Dermis microvascular lymphatic vessel endothelial cell (primary cell): Measurements from ENCODE around the gene HSD3B2. TPM values are rescaled to one million over a fixed set of nuclear protein-coding genes. Genes with fewer than 3 reads are reported as not detected.

Experiments used
- DNase-seq, 2 donors: peaks; one replicate each; pipeline versions ENCODE4 v3.0.0 to v3.0.0-alpha.2; 2010; ENCODE audit warnings: low read depth in 2 of 2
- total RNA-seq: library from RNA; depleted of rRNA; stranded (reverse); fragments of >200 nt; gene quantifications from 2 replicates; pipeline ENCODE4 v1.2.1, GENCODE V29; 2014

HSD3B2 gene
- total RNA-seq, 1 donor from 2014 or later: not detected

DNA sequence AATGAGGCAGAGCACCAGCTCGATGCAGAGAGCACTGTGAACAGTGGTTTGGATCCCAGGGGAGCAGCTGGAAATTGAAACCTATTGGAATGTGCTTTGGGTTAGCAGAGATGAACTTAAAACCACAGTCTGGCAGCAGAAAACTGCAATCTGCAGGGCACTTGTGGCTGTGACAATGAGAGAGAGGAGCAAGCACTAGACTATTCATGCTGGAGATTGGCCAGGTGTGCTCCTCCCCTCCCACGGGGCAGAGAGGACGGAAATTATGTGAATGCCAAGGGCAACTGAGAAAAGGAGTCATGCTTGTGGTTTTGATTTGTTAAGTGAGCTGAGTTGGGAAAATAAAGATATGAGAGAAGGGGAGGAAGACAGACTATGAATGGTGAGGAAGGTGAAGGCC lies 38.1 kb downstream of the HSD3B2 start:
- DNase-seq: no peak

DNA sequence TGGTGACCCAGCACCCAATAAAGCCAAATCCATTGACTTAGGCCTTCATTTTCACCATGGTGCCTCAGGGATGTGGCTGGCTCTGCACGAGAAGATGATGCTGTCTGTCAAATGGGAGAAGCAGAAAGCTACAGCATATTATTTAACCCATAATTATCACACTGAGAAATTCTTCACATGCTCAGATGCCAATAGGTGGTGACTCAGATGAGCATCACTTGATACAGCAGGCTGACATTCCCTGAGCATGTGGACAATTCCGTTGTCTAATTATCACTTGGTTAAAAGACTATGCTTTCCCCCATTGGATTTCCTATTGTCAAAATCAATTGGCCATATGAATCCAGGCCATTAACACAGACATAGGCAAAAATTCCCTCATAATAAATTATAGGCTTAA lies 48.0 kb downstream of the HSD3B2 start:
- DNase-seq: no peak

DNA sequence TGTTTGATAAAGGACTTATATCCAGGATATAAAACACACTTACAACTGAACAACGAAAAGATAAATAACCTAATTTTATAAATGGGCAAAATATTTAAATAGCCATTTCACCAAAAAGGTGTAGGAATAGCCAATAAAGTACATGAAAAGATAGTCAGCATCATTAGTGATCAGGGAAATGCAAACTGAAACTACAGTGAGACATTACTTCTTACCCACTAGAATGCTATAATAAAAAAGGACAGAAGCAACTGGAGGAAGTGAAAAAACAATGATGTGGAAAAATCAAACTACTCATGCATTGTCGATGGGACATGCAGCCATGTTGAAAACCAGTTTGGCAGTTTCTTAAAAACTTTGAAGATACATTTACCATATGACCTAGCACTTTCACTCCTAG lies 48.6 kb downstream of the HSD3B2 start:
- DNase-seq: no peak

DNA sequence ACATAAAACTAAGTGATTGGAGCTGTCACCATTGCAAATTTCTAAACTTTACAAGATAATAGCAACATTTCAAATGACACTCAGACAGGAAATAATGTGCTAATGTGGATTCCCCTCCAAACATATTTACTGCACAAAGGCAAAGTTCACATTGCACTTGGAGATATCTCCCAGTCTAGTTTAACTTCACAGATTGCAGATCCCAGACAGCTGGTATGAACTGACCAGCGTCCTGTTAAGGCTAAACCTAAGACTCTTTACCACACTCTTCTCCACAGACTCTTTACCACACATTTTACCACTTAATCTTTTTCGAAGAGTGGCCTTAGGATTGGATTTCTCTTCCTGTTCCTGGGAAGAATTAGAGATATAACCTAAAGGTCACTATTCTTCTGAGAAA lies 51.5 kb downstream of the HSD3B2 start:
- DNase-seq: no peak

DNA sequence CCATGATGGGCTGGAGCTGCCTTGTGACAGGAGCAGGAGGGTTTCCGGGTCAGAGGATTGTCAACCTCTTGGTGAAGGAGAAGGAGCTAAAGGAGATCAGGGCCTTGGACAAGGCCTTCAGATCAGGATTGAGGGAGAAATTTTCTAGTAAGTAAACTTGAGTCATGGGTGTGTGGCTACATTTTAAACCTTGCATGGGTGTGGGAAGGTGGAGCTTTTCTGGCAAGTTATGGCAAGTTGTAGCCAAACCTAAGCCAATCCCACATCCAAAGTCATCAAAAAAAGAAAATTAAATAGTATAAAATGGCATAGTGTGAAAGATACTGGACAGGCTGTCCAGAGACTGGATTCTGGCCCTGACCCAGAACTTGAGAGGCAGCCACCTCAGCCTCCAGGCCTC lies 52.3 kb downstream of the HSD3B2 start:
- DNase-seq: no peak

DNA sequence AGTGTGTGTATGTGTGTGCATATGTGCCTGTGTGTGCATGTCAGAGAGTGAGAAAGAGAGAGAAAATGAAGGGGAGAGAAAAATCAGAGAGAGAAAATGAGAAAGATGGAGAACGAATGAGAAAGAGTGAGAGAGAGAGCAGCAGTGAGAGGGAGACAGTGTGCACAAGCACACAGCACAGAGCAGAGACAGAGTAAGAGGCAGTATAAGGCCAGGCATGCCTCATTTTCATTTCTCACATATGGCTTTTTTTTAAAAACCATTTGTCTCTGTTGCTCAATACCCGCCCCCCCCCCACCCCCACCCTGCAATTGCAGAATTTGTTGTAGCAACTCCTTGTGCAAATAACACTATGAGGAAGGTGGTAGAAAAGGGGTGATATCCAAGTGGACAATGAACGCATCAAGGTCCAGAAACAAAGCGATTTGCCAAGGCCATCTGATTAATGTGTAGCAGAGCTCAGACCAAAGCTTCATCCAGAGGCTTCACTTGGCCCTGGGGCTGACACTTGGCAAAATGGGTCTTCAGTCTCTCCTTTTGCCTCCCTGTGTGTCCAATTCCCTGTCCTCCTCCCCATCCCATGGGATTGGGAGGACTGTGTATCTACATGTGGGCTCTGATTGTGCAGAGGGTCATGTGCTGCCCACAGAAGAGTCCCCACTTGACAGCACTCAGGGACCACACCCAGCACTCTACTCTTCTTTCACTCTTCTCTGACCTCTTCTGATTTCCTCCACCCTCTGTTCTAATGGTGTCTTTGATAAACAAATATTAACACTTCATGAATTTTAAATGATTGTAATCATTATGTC lies 53.1 kb downstream of the HSD3B2 start:
- DNase-seq: no peak

DNA sequence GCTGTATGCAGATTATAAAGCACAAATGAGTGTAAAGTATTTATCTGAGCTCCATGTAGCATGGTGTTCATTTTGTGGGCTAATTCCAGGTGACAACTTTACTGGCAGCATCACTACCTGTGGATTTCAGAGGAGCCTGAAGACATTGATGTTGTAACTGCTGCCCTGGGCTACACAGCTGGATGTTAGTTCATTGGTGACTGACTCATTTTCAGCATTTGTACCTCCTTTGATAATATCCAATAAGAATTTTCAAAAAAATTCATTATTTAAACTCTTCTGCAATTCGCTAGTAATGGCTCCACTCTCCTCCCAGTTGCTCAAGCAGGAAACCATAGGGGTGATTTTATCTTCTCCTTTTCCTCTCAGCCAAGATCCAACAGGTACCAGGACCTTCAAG lies 54.8 kb downstream of the HSD3B2 start:
- DNase-seq: no peak

DNA sequence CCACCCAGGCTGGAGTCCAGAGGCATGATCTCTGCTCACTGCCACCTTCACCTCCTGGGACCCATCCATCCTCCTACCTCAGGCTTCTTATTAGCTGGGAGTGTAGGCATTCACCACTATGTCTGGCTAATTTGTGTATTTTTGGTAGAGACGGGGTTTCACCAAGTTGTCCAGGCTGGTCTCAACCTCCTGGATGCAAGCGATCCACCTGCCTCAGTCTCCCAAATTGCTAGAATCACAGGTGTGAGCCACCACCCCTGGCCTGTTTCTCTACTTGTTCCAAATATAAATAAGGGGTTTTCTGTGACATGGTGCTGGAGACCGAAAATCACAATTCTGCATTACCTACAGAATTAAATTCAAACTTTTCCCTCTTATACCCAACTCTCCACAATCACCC lies 55.4 kb downstream of the HSD3B2 start:
- DNase-seq: no peak

DNA sequence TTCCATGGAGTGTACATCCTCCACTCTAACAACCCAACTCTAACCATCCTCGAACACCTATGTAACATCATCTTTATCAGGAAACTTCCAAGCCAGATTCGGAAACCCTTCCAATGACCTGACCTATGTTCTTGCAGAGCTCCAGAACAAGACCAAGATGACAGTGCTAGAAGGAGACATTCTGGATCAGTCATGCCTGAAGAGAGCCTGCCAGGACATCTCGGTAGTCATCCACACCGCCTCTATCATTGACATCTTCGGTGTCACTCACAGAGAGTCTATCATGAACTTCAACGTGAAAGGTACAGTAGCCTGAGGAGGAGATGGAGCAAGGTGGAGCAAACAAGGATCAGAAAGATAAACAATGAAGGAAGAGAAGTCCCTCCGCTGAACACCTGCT lies 56.0 kb downstream of the HSD3B2 start:
- DNase-seq: no peak

DNA sequence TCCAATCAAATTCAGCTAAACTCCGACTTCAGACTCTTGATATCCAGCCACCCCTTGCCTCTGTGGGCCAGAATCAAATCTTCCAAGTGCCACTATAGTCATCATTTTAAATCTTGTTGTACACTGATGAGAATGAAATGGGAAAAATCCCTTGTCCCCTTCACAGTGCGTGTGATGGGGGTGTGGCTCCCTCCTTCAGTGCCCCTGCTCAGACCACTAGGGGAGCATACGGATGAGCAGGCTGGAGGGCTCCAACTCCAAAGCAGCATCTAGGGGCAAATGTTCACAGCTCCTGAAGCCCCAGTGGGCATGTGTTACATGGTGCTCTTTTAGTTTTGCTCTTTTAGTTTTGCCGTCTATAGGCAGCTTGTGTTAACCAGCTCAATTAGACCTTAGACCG lies 56.6 kb downstream of the HSD3B2 start:
- no peak for DNase-seq

DNA sequence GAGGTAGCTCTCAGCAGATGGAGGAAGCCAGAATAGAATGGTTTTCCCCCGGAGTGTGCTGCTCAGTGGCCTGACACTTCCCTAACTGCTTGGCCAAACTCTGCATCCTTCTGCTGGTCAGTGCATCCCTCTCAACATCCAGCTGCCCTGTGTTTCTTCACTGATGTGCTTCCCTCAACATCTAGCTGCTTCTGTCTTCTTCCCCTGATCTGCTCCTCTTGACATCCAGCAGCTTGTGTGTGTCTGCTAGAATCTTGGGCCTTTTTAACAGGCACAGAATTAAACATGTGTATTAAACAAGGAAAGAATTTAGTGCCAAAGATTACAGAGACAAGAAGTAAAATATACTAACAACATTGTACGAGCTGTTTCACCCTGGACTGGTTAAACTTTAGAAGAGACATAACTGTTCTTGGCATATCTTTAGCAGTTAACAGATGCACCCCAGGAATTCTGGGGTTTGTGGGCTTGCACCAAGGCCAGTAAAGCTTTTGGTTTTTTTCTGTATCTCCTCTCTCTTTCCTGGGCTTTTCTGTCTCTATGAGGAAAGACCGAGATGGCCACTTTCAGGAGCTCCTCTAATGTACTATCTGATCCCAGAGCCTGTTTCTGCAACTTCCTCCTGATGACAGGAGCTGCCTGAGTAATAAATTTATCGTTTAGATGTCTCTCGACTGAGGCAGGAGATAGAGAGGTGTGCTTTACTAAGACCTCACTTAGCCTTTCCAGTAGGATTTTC lies 57.3 kb downstream of the HSD3B2 start:
- DNase-seq: no peak

Other genes starting within 250 kb of the HSD3B2 start
- gene HAO2, start 46.4 kb upstream of the HSD3B2 start, total RNA-seq: under 0.01 TPM in 1 of 2 replicates, not detected in the other
- not detected in 2 replicates for gene HSD3B1, start 92.1 kb downstream of the HSD3B2 start, total RNA-seq
- 16.8 and 21.9 TPM in 2 replicates for gene ZNF697, start 233.1 kb downstream of the HSD3B2 start, total RNA-seq